Measurements from ENCODE around the gene PHF13. TPM values are rescaled to one million over a fixed set of nuclear protein-coding genes. Genes with fewer than 3 reads are reported as not detected.
A peak's percentile ranks its signal among the peaks of the same experiment; 100 is the strongest.

PHF13 gene
- total and polyA plus RNA-seq, 2 of the 4 experiments (the other 2 are of a cell fraction) = 7.3 to 9.8 TPM

GRCh38 chr1:6637770-6638169, 24.2 kb downstream of the PHF13 start:
- Histone ChIP-seq H3K79me1 (ENCODE audit: low read depth in 1 of 2, low read length in 2 of 2) (peaks cover 0 to 8% of the 10 kb centered on the region in 2 experiments; a peak in 1 of 4 replicates), H3K9me1 (ENCODE audit: insufficient read depth, low read length) (peaks cover 2% of the 10 kb centered on the region; the same call in 1 of the 2 replicates), H2BK15ac (ENCODE audit: low read depth, low read length) (no peak overlapping the region), H3K36me3 (ENCODE audit: control insufficient read depth, insufficient read depth, low read length) (peaks cover 64% of the 10 kb centered on the region), H2BK20ac (ENCODE audit: low read depth, low read length) (no peak overlapping the region), H3K9me3 (ENCODE audit: control insufficient read depth, insufficient read depth, low read length) (no peaks in the 10 kb centered on the region), H2AK9ac (replicated peaks; ENCODE audit: low read depth, low read length, poor library complexity) (peak overlapping the region; percentile 81), H3K4me2 (ENCODE audit: low read depth, low read length) (no peak overlapping the region), H4K8ac (ENCODE audit: low read depth in 2 of 2, low read length in 2 of 2) (no peak overlapping the region; a peak in 1 of 4 replicates), H2AFZ (replicated peaks; ENCODE audit: low read length, poor library complexity) (peak overlapping the region; percentile 70), H3K4ac (ENCODE audit: low read depth, low read length) (no peak overlapping the region), H3K18ac (ENCODE audit: low read depth, low read length) (no peak overlapping the region), H3K27ac (ENCODE audit: insufficient read depth, low read length) (no peak overlapping the region), H2BK120ac (ENCODE audit: low read depth, low read length) (no peak overlapping the region), H3K23ac (ENCODE audit: low read depth, low read length) (no peak overlapping the region), H2AK5ac (ENCODE audit: low read depth, low read length) (no peak overlapping the region), H4K5ac (ENCODE audit: low read depth, low read length) (no peak overlapping the region), H3K9ac (ENCODE audit: low read depth, low read length) (no peak overlapping the region), H4K20me1 (ENCODE audit: insufficient read depth, low read length) (peaks cover 11% of the 10 kb centered on the region; the same call in 1 of the 2 replicates), H3K4me3 (ENCODE audit: insufficient read depth, low read depth, low read length) (no peak overlapping the region), H3K56ac (ENCODE audit: extremely low read depth, insufficient read depth, low read length) (no peak overlapping the region), H3K4me1 (ENCODE audit: control insufficient read depth, insufficient read depth, low read length) (peaks cover 2% of the 10 kb centered on the region; the same call in 1 of the 2 replicates), H4K91ac (ENCODE audit: insufficient read depth, low read depth, low read length) (no peak overlapping the region), H2BK5ac (ENCODE audit: low read depth, low read length, poor library complexity, severe bottlenecking) (no peak overlapping the region), H3K27me3 (ENCODE audit: control insufficient read depth, insufficient read depth, low read length) (no peaks in the 10 kb centered on the region), H3K14ac (replicated peaks; ENCODE audit: low read depth, low read length) (no peak overlapping the region)
- CTCF ChIA-PET = no interaction called here
- dilution Hi-C loops (cut with HindIII; ENCODE audit: low sequenced_read_pairs, unreplicated experiment) (no loop called here), in situ Hi-C loops (cut with MboI; ENCODE audit: low sequenced_read_pairs) (no loop called here), intact Hi-C loops (cut with micrococcal nuclease) (loop anchor here (5.0 kb wide), 1 partner anchor 1010 kb away; no protein-coding TSS in a partner anchor)
- DNase-seq (no peak), ATAC-seq (ENCODE audit: low read depth) (no peak)
- no TSS peak for BruUV-seq (replicated peaks)
- 100% methylated on average over 2 of the region's 9 CpGs; no CpG with 5 or more reads in 1 of the 2 experiments for WGBS, 2 experiments (ENCODE audit: extremely low coverage in 2 of 2, insufficient read length in 1 of 2)
- TF ChIP-seq ELK1 (IDR thresholded peaks at IDR 0.05; ENCODE audit: borderline replicate concordance, low read depth, low read length) = no peak
- TF ChIP-seq NFE2L2 (IDR thresholded peaks at IDR 0.05; ENCODE audit: low read depth, low read length) = no peak
- no peak for TF ChIP-seq MXI1 (IDR thresholded peaks at IDR 0.05; ENCODE audit: borderline replicate concordance, low read depth, low read length)
- TF ChIP-seq FOS (IDR thresholded peaks at IDR 0.05; ENCODE audit: low read depth, low read length) = no peak
- TF ChIP-seq RAD21 (IDR thresholded peaks at IDR 0.05; ENCODE audit: low read length) = no peak
- no peak for TF ChIP-seq MAFK (IDR thresholded peaks at IDR 0.05; ENCODE audit: low read depth, low read length)
- TF ChIP-seq, protein P1, sequence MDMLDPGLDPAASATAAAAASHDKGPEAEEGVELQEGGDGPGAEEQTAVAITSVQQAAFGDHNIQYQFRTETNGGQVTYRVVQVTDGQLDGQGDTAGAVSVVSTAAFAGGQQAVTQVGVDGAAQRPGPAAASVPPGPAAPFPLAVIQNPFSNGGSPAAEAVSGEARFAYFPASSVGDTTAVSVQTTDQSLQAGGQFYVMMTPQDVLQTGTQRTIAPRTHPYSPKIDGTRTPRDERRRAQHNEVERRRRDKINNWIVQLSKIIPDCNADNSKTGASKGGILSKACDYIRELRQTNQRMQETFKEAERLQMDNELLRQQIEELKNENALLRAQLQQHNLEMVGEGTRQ (IDR thresholded peaks at IDR 0.05; ENCODE audit: low read depth, low read length) = no peak
- no peak for TF ChIP-seq POLR2A (IDR thresholded peaks at IDR 0.05; ENCODE audit: low read depth, low read length)
- no peak for TF ChIP-seq SMC3 (IDR thresholded peaks at IDR 0.05; ENCODE audit: low read depth, low read length)
- TF ChIP-seq RFX5 (IDR thresholded peaks at IDR 0.05; ENCODE audit: low read depth, low read length) = no peak
- no peak for TF ChIP-seq CHD1 (IDR thresholded peaks at IDR 0.05; ENCODE audit: low read depth, low read length)
- no peak for TF ChIP-seq CEBPB (IDR thresholded peaks at IDR 0.05; ENCODE audit: low read depth, low read length)
- TF ChIP-seq, protein P2, sequence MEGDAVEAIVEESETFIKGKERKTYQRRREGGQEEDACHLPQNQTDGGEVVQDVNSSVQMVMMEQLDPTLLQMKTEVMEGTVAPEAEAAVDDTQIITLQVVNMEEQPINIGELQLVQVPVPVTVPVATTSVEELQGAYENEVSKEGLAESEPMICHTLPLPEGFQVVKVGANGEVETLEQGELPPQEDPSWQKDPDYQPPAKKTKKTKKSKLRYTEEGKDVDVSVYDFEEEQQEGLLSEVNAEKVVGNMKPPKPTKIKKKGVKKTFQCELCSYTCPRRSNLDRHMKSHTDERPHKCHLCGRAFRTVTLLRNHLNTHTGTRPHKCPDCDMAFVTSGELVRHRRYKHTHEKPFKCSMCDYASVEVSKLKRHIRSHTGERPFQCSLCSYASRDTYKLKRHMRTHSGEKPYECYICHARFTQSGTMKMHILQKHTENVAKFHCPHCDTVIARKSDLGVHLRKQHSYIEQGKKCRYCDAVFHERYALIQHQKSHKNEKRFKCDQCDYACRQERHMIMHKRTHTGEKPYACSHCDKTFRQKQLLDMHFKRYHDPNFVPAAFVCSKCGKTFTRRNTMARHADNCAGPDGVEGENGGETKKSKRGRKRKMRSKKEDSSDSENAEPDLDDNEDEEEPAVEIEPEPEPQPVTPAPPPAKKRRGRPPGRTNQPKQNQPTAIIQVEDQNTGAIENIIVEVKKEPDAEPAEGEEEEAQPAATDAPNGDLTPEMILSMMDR (conservative IDR thresholded peaks at IDR 0.05; ENCODE audit: low read depth, low read length) = no peak
- TF ChIP-seq RCOR1 (IDR thresholded peaks at IDR 0.05; ENCODE audit: insufficient replicate concordance, low read length) = no peak
- no peak for TF ChIP-seq BHLHE40 (IDR thresholded peaks at IDR 0.05; ENCODE audit: low read depth, low read length)
- no peak for TF ChIP-seq MAZ (IDR thresholded peaks at IDR 0.05; ENCODE audit: borderline replicate concordance, low read depth, low read length)
- POLR2A ChIA-PET (ENCODE audit: unreplicated experiment) = no interaction called here
